Stimulated activated CD4-positive, alpha-beta T cell treated with anti-CD3 and anti-CD28 coated beads, TNF-alpha, amount 100 ng/mL, for 1 hour (primary cell): ENCODE measurements around the gene DNER.
"Not testable (repeated sequence)": the region's sequence is repeated elsewhere in the genome, so short reads cannot be mapped to it uniquely, and the experiment has no call there.

Source experiments
- DNase-seq, 3 donors: peaks; one replicate each; pipeline ENCODE4 v3.0.0-alpha.2; 2020; ENCODE audit warnings: low read depth in 3 of 3, low spot score in 1 of 3

DNER gene

DNA sequence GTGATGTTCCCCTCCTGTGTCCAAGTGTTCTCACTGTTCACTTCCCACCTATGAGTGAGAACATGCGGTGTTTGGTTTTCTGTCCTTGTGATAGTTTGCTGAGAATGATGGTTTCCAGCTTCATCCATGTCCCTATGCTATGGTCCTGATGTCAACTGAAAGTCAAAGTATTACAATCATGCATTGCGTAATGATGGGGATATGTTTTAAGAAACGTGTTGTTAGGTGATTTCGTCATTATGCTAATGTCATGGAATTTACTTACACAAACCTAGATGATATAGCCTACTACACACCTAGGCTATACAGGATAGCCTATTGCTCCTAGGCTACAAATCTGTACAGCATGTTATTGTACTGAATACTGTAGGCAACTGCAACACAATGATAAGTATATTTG lies 207.7 kb downstream of the DNER start:
- DNase-seq = not testable (repeated sequence)

DNA sequence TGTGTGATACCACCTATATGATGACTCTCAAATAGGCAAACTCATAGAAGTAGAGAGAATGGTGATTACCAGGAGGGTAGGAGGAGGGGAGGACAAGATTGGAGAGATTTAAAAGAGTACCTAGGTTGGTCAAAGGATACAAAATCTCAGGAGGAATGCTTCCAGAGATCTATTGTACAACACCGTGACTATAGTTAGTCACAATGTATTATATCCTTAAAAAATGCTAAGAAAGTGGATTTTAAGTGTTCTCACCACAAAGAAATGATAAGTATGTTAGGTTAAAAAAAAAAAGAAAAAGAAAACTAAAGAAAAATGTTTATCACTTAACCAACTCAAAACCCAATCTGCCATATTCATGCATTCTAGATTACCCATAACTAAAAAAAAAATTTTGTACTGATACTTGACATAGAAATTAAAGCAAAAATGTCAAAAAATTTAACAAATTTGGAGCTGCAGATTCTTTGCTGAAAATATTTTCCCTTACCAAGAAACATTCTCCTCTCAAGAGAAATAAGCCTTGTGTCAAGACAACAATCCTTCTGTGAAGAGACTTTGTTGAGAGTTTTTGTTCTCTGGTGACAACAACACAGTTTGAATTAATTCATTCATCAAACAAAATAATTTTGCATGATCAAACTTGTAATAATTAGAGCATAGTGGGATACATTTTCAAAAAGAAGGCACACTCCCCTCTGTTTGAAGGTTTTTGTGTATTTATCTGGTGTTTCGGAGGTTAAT lies 213.1 kb downstream of the DNER start:
- no peak for DNase-seq

DNA sequence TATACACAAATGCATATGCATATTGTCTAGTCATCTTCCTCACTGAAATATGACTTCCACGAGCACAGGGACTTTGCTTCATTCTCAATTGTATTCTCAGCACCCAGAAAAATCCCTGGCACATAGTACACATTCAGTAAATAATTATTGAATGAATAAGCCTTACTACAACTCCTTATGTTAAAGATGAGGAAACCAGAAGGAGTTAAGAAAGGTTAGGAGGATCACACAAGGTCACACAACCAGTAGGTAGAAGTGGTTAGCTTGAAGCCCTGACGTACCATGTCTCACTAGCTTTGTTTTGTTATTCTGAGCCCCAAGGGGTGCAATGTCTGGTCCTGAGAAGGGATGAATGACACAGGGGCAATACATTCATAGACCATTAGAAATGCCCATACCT lies 222.3 kb downstream of the DNER start:
- no peak for DNase-seq

DNA sequence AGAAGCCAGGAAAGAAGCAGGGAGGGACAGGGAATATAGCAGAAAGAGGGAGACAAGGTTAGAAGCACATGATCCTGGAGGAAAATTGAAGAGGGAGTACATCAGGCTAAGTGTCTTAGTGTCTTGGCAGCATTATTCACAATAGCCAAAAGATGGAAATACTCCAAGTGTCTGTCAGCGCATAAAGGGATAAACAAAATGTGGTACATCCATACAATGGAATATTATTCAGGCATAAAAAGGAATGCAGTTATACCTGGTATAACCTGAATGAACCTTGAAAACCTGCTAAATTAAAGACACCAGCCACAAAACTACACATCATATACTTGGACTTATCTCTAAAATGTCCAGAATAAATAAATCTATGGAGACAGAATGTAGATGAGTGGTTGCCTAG lies 224.2 kb downstream of the DNER start:
- DNase-seq = no peak

DNA sequence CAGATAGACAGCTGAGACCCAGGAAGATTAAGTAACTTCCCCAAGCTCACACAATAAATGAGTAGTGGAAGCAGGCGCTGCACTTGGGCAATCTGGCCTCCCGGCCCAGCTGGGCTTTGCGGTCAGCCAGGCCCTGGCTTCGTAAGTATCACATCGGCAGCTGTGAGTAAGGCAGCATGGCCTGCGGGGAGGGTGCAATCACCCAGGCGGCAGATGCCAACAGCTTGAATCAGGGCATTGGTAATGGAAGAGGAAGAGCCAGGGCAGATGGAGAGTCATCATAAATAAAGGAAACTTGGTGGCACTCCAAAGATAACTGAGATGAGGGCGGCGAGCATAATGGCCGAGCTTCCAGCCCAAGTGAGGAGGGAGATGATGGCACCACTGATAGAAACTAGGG lies 225.3 kb downstream of the DNER start:
- DNase-seq = no peak

DNA sequence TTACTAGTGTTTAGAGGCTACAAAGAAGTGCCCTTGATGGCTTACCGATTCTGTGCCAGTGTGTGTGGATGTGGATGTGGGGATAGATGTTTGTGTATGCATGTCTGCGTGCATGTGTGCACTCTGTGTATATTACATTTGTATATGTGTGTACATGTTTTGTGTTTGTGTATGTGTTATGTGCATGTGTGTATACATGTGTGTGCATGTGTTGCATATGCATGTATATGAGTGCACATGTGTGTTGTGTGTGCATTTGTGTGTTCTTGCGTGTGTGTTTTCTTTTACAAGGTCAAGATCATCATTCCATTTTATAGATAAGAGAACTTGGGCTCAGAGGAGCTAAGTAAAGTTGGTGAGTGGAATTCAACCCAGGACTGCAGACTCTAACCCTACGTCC lies 226.1 kb downstream of the DNER start:
- no peak for DNase-seq

DNA sequence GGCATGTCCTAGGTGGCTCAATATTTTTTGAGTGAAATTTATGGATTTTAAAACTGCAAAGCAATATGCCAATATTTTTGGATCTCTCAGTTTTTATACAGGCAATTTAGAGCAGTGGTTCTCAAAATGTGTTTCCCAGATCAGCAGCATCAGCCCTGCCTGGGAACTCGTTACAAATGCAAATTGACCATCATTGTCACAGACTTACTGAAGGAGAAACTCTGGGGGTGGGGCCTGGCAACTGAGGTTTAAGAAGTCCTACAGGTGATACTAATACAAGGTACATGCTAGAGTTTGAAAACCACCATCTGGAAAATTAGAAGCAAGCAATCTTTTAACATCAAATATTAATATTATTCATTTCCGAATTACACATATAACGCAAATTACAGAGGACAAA lies 227.7 kb downstream of the DNER start:
- DNase-seq = no peak

DNA sequence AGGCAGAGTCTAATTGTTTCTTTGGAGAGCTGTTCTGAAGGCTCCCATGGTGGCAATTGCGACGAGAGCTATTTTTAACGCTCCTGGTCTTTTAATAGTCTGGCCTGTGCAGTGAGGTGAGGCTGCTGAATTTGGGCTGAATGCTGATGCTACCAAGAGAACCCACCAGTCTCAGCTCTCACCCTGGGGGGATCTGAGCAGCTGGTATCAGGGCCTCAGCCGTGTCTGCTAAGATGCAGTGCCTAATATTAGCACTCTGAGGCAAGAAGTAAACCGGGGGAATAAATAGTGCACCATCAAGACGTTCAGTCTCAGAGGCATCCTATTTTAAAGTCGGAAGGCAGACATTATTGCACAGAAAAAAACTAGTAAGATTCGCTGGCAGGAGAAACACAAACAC lies 228.5 kb downstream of the DNER start:
- DNase-seq = no peak

DNA sequence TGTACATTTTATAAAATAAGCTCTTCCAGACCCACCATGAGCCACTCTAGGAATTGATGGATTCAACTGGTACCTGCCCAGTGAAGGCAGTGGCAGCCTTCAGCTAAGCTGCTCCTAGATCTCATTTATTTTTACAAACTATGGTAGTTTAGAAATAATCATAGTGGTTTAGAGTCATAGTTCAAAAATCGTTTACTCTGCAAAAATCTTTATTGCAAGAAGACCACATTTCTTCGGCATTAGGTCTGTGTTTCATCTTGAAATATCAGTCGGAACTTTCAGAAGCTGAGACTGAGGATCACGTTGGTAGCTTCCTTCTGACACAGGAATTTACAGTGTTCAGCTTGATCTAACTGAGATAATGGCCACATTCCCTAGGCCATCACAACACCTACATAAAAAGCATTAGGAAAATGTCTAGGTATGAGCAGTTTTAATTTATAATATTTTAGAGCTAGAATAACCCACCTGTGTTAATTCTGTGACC lies 237.0 kb downstream of the DNER start:
- DNase-seq = no peak

DNA sequence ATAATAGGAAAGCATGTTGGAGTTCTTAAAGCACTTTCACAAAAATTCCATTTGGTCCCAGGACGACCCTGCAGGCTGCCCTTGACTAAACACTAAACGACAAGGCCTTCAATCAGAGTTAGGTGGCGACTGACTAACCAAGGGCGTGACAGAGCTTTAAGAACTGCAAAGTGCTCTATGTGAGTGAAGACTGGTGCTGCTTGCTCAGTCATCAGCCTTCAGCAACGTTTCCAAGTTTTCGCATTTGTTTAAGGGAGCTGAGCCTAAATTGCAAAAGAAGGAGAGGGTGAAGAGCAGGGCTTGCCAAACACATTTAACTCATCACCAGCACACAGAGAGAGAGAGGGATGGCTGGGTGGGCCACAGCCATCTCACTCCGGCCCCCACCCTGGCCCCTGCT lies 238.6 kb downstream of the DNER start:
- DNase-seq = no peak

DNA sequence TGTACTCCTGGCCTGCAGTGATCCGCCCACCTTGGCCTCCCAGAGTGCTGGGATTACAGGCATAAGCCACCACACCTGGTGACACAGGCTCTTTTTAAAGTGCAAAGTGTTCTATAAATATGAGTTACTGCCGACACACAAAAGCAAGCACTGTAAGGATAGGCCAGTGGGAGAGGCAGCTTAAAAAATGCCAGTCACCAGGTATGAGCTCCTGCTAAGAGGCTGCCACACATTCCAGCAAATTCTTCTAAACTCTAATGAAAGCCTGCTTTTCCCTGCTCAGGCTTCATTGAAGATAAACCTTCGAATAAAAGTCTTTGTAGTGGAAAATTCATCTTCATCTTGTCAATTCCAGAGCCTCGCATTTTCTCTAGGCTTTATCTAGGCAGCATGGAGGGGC lies 240.2 kb downstream of the DNER start:
- DNase-seq = no peak

DNA sequence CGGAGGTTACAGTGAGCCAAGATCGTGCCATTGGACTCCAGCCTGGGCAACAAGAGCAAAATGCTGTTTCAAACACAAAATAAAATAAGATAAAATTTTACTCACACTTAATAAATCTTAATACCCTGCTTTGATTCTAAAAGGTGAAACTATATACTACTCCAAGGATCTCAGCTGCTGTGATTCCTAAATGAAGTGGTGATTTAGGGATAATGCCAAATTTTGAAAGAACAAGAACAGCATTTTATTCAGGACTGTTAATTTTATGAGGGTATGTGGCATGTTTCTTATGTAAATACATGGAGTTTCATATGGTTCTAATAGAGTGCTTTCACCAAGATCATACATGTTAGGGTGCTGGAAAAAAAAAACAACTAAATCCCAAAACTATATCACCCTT lies 243.6 kb downstream of the DNER start:
- DNase-seq = no peak

DNA sequence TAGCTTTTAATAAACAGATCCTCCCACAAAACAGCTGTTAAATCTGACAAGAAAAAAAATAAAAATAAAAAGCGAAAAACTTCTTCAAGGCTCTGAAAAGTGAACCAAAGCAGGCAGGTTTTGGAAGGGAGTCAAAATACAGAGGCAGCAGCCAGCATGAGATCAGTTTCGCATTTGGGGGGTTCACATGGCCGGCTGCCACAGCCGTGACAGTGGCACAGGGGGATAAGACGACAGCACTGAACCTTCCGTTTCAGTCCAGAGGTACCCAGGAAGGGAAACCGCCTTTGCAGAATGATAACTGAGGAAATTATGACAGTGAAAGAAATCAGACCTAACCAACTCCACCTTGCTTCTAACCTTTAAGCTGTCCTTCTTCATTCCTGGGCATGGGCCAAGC lies 246.6 kb downstream of the DNER start:
- DNase-seq = no peak

DNA sequence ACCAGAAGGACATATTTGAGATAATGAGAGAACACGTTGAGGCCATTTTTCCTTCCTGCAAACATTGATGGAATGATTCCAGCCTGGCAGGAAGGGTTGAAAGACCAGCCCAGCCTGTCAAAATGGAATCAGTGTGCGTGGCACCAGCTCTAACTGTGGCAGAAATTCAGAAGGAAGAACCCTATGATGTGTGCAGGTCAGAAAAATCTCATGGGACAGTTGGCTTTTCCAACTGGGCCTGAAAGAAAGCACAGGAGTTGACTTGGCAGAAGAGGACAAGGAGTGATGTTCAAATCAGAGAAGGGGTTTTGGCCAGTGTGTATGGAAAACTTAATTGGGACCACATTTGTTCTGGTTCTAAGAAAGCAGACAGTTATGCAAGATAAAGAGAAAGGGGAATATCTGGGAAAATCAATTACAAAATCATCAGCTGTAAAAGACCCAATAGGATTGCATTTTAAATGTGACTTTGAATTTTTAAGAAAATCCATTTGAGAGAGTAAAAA lies 250.5 kb downstream of the DNER start:
- DNase-seq = no peak

DNA sequence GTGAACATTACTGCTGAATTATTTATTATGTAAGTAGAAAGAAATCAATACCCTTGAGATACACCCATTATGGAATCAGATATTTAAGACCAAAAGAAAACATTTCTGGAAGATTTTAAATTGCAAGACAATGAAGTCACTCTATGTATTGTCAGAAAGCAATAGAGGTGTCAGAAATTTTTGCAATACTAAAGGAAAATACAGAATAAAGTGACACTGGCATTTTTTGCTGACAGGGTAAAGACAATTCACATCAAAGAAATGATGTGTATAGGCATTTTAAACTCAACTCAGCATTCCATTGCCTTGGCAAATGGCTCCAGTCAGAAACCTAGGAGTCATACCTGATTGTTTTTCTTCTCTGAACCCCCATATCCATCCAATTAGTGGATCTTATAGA lies 252.2 kb downstream of the DNER start:
- DNase-seq = no peak

DNA sequence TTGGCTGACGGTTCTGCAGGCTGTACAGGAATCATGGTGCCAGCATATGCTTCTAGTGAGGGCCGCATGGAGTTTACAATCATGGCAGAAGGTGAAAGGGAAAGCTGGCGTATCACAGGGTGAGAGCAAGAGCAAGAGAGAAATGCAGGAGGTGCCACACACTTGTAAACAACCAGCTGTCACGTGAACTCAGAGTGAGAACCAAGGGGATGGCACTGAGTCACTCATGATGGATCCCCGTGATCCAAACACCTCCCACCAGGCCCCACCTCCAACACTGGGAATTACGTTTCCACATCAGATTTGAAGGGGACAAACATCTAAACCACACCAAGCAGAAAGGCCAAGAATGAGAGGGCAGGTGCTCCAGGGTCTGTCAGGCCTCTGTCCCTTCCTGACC lies 258.3 kb downstream of the DNER start:
- DNase-seq = no peak

DNA sequence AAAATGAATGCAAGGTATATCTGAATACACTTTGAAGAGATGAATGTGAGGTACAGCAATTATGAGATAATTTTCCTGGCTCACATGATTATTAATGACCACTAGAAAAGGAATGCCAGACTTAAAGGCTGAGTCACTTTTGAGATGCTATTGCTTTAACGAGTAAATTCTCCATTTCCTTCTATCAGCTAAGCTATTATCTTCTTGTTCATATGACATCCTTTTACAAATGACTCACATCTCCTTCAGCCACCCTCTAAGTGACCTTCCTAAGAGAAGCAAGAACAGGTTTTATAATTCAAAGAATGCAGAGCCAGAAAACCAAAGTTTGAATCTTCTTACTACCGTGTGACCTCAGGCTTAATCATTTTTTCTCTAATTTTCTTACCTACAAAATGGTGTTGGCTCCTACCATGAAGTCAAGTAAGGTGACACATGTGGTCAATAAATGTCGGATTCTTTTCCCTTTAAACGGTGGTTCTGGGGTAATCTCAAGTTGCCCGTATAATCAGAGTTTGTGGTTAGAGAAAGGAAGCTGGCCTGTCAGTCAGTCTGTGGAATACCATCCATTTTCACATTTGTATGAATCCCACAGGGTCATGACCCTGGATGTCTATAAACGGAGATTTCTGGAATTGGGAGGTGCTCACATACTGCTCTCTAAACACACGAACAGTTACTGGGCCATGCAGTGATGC lies 259.3 kb downstream of the DNER start:
- no peak for DNase-seq

DNA sequence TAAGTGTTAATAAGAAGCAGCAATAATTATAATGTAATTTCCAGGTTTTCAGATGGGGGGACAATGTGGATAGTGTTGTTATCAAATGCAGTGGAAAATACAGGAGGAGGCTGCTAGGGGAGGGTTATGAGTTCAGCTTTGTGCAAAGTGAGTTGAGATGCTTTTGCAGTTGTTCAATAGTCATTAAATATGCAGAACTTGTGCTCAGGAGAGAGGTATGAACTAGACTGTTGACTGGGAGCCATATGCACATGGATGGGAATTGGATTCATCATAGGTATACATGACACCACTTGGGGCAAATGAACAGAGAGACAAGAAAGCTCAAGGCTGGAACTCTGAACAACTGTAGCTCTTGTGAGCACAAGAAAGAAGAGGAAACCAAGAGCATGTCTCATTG lies 261.1 kb downstream of the DNER start:
- no peak for DNase-seq

DNA sequence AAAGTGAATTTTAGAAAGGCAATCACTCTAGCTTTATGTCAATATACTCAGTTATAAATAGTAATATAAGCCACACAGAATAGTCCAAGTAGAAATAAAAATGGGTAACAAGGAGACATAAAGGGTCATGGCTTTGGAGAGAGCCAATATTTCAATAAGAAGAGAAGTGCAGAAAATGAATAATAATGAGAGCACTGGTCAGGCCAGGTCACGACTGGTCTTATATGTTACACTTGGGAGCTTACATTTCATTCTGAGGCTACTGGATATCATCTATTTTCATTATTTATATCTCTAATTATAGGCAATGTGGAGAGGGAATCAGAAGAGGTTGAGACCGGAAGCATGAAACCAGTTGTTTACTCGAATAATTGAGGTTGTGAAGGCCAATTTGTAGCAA lies 262.5 kb downstream of the DNER start:
- DNase-seq = no peak

DNA sequence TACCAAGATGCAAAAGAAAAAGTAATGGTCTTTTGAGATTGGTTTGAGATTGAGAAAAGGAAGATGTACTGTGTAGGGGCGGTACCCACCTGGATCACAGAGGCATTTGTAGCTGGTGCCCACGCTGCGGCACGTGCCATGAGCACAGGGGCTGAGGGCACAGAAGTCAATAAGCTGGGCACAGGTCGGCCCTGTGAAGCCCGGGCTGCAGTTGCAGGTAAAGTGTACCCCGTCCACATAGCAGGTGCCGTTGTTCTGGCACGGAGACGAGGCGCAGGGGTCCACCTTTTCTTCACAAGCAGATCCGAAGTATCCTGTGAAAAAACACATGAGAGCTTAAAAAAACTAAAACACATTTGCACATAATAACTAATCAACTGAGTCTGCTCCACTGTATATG lies 267.1 kb downstream of the DNER start:
- DNase-seq = no peak

DNA sequence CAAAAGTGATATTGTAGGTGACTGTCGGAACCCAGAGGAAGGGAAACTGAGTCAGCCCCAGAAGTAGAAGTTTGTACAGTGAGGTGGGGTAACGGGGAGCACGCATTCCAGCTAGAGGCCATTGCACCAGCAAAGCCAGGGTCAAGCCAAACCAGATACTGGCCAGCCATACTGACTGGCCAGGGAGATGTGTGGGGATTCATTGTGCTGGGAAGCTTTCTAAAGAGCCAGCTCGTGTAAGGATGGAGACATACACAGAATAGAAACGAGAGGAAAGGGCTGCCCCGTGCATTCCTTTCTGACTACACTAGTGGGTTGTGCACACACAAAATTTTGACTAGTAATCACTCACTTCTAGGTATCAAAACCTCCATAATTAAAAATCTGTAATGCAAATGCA lies 268.0 kb downstream of the DNER start:
- DNase-seq = no peak

DNA sequence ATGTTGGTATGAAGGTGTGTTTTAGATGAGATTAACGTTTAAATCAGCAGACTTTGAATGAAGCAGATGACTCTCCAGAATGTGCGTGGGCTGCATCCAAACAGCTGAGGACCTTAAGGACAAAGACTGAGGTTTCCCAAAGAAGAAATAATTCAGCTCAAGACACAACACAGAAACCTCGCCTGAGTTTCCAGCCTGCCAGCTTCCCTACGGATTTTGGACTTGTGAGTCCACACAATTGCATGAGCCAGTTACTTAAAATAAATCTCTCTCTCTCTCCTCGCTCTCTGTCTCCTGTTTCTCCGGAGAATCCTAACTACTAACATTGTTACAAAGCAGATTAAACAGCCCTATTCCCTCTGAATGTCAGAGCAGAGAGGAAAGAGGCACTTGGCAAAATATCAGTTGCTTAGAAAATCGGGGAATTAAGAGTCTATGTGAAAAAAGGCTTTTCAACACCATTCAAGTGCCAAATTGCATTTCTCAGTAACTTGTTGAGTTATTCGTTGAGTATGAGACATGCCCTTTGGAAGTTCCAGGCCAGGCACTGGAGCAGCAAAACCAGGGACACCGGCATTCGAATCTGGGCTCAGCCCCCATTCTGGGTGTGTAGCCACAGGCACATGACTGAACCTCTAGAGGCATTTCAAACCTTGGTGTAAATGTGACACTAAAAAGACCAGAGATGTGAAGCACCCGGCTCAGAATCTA lies 268.7 kb downstream of the DNER start:
- no peak for DNase-seq
